Activated CD4-positive, CD25-positive, alpha-beta regulatory T cell (primary cell): ENCODE results near the gene TSPAN31.
"Not testable (repeated sequence)": the region's sequence is repeated elsewhere in the genome, so short reads cannot be mapped to it uniquely, and the experiment has no call there.

Experiments used
- DNase-seq, 4 experiments: peaks; one replicate each; lab custom pipeline; 2025; lab: John Stamatoyannopoulos, UW

Gene TSPAN31

GRCh38 chr12:57744777-57745484, at the start of gene TSPAN31:
TSPAN31 (plus strand) TSS chr12:57745039; CDS start chr12:57745155, 116 bp downstream.
- peak; percentile 75 to 88 (median 84) for DNase-seq

GRCh38 chr12:57695770-57696432, 48.9 kb upstream of the TSPAN31 start:
- DNase-seq: no peak

GRCh38 chr12:57697076-57697475, 47.8 kb upstream of the TSPAN31 start:
- no peak for DNase-seq

- DNase-seq: no peak
These were observed 46.4 kb upstream of the TSPAN31 start for GRCh38 chr12:57698414-57698813.

GRCh38 chr12:57700317-57700716, 44.5 kb upstream of the TSPAN31 start:
- DNase-seq: no peak

GRCh38 chr12:57707250-57707649, 37.6 kb upstream of the TSPAN31 start:
- no peak for DNase-seq

GRCh38 chr12:57708296-57708695, 36.5 kb upstream of the TSPAN31 start:
- DNase-seq: no peak

- no peak for DNase-seq
These were observed 32.1 kb upstream of the TSPAN31 start for GRCh38 chr12:57712701-57713100.

- no peak for DNase-seq
These were observed 31.6 kb upstream of the TSPAN31 start for GRCh38 chr12:57713209-57713608.

GRCh38 chr12:57715036-57715748, 29.6 kb upstream of the TSPAN31 start:
- DNase-seq: not testable (repeated sequence)

- no peak for DNase-seq
These were observed 29.1 kb upstream of the TSPAN31 start for GRCh38 chr12:57715786-57716185.

GRCh38 chr12:57716305-57716704, 28.5 kb upstream of the TSPAN31 start:
- no peak for DNase-seq

- no peak for DNase-seq
These were observed 27.7 kb upstream of the TSPAN31 start for GRCh38 chr12:57717131-57717530.

GRCh38 chr12:57717846-57718640, 26.8 kb upstream of the TSPAN31 start:
- DNase-seq: no peak

- no peak for DNase-seq
These were observed 26.0 kb upstream of the TSPAN31 start for GRCh38 chr12:57718641-57719528.

GRCh38 chr12:57719777-57720605, 24.8 kb upstream of the TSPAN31 start:
- no peak for DNase-seq

GRCh38 chr12:57720606-57721595, 23.9 kb upstream of the TSPAN31 start:
- DNase-seq: no peak

GRCh38 chr12:57721846-57722608, 22.8 kb upstream of the TSPAN31 start:
- DNase-seq: not testable (repeated sequence)
